T follicular helper cell (primary cell): ENCODE results near the gene GAN.
"Not testable (repeated sequence)": the region's sequence is repeated elsewhere in the genome, so short reads cannot be mapped to it uniquely, and the experiment has no call there.

Experiments
- DNase-seq: peaks from one replicate; pipeline ENCODE4 v3.0.0-alpha.2; 2020; ENCODE audit warnings: low read depth

The GAN gene

GRCh38 chr16:81399909-81400308 lies 85.1 kb downstream of the GAN start:
- no peak for DNase-seq

GRCh38 chr16:81401035-81401950 lies 86.5 kb downstream of the GAN start:
- no peak for DNase-seq

- DNase-seq: no peak
Measured at GRCh38 chr16:81403208-81403600, 88.4 kb downstream of the GAN start.

- DNase-seq: peak; percentile 64
Measured at GRCh38 chr16:81403601-81404391, 89.0 kb downstream of the GAN start.

- DNase-seq: not testable (repeated sequence)
Measured at GRCh38 chr16:81405002-81405401, 90.2 kb downstream of the GAN start.

GRCh38 chr16:81405702-81406113 lies 90.9 kb downstream of the GAN start:
- DNase-seq: no peak

- DNase-seq: no peak
Measured at GRCh38 chr16:81408409-81408950, 93.7 kb downstream of the GAN start.

GRCh38 chr16:81409016-81409556 lies 94.3 kb downstream of the GAN start:
- DNase-seq: no peak

- DNase-seq: no peak
Measured at GRCh38 chr16:81410643-81411293, 96.0 kb downstream of the GAN start.

- DNase-seq: no peak
Measured at GRCh38 chr16:81413245-81413990, 98.7 kb downstream of the GAN start.

GRCh38 chr16:81415751-81416150 lies 101.0 kb downstream of the GAN start:
- DNase-seq: no peak

GRCh38 chr16:81416749-81417148 lies 102.0 kb downstream of the GAN start:
- DNase-seq: no peak

- no peak for DNase-seq
Measured at GRCh38 chr16:81417210-81417609, 102.4 kb downstream of the GAN start.

- no peak for DNase-seq
Measured at GRCh38 chr16:81419806-81420205, 105.0 kb downstream of the GAN start.

GRCh38 chr16:81421126-81421525 lies 106.4 kb downstream of the GAN start:
- no peak for DNase-seq

GRCh38 chr16:81421536-81421935 lies 106.8 kb downstream of the GAN start:
- no peak for DNase-seq

- not testable (repeated sequence) for DNase-seq
Measured at GRCh38 chr16:81422153-81422552, 107.4 kb downstream of the GAN start.

- no peak for DNase-seq
Measured at GRCh38 chr16:81424771-81425170, 110.0 kb downstream of the GAN start.

GRCh38 chr16:81427219-81427618 lies 112.5 kb downstream of the GAN start:
- DNase-seq: no peak

GRCh38 chr16:81429045-81429521 lies 114.3 kb downstream of the GAN start:
- DNase-seq: no peak
